ENCODE measurements around the gene ASTL.
"Not testable (repeated sequence)": the region's sequence is repeated elsewhere in the genome, so short reads cannot be mapped to it uniquely, and the experiment has no call there.

Gene ASTL

DNA sequence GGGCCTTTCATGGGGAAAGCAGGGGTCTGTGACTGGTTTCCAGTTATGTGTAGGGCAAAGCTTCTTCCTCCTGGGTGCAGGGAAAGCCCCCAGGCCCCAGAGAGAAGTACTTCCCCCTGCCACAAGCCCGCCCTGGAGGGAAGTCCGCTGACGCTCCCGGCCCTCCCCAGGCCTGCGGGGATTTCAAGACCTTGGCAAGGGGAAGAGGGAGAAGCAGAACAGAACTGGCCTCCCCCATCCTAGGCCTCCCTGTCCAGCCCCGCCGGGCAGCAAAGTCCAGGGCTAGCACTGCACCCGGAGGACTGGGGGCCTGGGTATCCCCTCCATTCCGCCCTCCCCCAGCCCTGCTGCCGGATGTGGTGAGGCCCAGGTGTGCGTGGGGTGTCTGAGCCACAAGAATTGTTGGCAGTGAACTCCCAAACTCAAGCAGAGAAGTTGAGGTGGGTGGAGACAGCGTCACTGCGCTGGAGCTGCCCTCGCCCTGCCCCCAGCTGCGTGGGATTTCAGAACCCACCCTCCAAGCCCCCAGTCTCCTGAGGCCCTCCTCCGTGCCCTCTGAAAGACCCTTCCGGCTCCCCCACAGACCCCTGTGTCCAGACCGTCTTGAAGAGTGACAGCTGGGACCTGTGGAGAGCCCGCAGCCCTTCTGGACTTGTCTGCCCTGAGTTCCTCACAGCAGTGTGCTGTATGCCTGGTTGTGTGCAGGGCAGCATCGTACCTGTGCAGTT lies 8.0 kb upstream of the ASTL start:
- DNase-seq (ENCODE audit: low read depth in 2 of 2), result peak; percentile 81 to 83

DNA sequence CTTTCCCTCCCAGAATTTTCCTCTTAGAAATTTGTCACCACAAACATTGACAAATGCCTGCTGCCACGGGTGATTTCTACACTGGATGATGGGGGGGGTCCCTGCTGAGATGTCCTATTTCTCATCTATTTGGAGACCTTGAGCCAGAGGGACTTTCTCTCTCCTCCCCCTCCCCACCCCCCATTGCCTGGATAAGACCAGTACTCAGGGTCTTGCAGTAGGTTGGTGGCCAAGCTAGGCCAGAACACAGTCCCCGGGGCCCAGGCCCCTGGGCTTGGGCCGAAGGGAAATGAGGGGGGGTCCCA lies 7.5 kb upstream of the ASTL start:
- DNase-seq (ENCODE audit: low read depth in 2 of 2), result no peak

DNA sequence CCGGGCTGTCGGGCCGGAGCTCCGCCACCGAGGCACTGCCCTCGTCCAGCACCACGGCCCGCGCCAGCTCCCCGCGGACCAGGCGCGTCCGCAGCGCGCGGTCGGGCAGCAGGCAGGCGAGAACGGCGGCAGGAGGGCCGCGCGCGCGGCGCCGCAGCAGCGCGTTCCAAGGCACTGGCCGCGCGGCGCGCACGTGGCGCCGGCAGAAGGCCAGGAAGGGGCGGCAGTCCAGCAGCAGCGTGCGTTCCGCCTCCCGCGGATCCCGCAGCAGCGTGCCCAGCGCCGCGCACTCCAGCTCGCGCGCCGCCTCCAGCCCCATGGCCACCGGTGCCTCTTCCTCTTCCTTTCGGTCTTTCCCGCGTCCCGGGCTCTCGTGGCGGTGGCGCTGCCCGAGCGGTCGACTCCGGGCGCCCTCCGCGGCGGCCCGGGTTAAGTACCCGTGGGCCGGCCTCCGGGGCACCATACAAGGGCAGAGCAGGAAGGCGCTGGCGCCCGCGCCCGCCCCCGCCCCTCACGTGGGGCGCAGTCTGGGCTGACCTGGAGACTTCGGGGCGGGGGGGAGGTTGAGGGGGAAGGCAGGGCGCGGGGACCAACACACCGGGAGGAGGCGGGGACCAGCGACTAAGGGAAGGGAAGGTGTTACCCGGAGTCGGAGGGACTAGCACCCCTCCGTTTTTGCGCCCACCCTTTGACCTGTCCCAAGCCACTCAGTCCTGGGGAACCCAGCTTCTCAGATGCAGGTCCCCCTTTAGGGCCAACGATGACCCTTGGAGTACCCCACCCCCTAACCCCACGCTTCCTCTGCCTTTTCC lies 6.9 kb upstream of the ASTL start, which contains the start of gene DUSP2:
DUSP2 (minus strand) TSS at position 405 of the 812 bp plus-strand sequence; CDS start at position 319, 86 bp downstream.
- DNase-seq (ENCODE audit: low read depth in 2 of 2), result peak; percentile 93

DNA sequence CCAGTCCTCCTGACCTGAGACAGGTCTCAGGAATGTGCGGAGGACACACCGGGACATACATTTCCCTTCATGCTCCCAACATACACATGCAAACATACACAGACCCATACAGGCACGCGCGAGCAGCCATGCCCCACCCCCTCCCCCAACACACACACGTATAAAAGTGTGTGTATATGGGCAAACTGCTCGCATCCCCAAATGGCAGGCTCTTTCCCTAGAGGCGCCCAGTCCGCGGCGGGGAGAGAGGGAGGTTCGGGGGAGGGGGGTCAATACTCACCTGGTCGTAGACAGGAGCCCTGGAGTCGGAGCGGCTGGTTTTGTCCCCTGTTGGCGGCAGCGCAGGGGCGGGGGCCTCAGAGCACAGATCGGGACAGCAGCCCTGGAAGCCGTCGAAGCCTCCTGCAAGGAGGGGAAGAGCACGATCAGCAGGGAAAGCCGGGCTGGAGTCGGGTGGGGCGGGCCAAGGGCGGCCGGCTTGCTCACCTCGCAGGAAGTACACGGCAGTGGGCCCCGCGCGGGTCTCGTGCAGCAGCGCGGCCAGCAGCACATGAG lies 6.3 kb upstream of the ASTL start:
- peak in 1 of 2 donors; percentile 60 for DNase-seq (ENCODE audit: low read depth in 2 of 2)

DNA sequence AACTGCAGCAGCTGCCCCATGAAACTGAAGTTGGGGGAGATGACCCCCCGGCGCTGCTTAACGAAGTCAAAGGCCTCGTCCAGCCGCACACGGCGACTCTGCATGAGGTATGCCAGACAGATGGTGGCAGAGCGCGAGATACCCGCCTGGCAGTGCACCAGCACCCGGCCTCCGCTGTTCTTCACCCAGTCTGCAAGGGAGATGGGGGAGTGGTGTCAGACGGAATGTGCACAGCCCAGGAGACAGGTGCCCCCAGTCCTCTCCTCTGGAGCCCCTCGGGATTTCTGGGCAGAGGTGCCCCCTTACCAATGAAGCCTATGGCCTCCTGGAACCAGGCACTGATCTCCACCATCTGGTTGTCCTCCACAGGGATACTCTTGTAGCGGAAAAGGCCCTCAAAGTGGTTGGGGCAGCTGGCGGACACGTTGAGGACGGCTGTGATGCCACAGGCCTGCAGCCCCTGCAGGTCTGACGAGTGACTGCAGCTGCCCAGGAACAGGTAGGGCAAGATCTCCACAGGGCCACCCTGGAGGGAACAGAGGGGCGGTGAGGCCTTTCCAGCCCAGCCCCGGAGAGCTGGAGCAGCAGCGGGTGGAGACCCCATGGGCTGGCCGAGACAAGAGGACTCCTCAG lies 5.7 kb upstream of the ASTL start:
- no peak for DNase-seq (ENCODE audit: low read depth in 2 of 2)

DNA sequence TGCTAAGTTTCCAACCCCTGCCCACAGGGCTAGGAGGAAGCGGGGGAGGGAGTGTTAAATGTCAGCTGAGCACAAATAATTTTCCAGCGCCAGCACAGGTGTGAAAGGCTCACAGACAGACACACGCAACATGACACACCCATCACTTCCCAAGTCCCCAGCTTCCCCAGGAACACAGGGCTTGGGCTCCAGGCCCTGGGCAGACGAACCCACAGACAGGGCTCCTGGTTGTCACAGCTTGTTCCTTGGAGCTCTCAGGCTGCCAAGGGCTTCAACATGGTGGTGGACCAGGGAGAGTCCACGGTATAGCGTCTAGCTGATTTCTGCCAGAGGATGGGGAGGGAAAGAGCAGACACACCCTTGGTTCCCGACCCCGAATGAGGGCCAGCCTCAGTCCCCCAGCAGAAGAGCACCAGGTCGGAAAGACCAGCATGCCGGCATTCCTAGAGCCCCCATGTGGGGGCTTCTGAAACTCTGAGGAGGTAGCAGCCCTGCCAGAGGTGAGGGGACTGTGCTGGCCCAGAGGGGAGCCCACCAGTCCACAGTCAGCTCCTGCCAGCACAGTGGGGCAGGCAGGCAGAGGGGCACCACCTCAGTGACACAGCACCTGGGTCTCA lies 5.0 kb upstream of the ASTL start:
- no peak for DNase-seq (ENCODE audit: low read depth in 2 of 2)

DNA sequence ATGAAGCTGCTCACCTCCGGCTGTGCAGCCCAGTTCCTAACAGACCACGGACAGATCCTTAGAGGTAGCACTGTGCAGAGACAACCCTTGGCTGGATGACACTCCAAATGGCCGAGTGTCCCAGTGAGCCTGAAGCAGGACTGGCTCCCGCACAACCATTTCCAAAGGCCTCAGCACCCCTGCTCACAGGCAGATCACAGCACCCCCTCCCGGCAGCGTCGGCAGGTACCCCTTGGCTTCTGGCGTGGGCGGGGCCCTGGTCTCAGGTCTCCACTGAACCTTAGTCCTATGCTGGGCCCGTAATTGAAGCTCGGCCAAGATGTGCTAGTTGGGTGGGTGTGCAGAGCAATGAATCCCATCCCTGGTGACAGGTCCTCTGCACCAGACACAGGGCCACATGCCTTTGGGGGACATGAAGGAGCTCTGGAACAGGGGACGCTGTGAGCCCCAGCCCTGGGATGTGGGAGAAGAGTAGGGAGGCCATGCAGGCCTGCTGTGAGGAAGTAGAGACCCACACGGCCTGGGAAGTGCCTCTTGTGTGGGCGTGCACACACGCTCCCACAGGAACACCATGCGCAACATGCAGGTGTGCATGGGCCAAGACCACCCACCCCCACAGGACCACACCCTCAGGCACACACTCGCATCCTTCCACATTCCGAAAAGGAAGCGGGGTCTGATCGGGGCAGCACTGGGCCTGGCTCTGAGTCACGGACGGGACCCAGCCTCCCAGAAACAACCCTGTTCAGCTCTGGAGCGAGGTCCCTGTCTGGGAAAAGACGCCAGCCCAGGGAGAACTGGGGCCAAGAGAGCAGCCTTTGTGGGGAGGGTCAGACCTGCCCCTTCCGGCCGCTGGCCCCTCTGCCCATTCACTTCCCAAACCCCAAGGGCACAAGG lies 4.2 kb upstream of the ASTL start:
- DNase-seq (ENCODE audit: low read depth in 2 of 2), result peak; percentile 73 to 79

DNA sequence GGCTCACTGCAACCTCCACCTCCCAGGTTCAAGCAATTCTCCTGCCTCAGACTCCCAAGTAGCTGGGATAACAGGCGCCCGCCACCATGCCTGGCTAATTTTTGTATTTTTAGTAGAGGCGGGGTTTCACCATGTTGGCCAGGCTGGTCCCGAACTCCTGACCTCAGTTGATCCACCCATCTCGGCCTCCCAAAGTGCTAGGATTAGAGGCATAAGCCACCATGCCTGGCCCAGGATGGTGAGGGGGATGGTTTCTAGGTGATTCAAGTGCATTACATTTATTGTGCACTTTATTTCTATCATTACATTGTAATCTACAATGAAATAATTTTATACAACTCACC lies 3.3 kb upstream of the ASTL start:
- not testable (repeated sequence) for DNase-seq (ENCODE audit: low read depth in 2 of 2)

DNA sequence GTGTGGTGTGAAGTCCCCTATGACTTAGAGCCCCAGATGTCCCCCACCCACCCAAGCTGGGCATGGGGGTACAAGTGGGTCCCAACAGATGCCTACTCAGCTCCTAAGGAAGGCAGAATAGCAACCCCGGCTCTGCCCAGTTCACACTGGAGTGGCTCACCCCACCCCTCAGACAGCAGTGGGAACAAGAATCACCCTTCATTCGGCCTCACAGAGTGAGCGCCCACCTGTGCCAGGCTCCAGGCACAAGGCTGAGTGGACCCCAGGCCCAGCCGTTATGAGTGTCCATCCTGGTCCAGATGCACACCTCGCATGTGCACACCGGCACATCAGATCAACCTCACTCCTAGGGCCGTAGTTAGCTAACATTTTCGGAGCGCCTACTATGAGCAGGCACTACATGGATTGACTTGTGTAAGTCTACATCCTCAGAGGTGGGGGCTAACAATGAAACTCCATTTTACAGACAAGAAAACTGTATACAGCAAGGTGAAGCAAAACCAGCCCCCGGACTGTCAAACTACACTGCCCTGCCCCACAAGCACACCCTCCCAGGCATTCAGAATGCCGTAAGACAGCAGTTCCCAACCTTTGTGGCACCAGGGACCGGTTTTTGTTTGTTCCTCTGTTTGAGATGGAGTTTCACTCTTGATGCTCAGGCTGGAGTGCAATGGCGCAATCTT lies 2.8 kb upstream of the ASTL start:
- no peak for DNase-seq (ENCODE audit: low read depth in 2 of 2)

DNA sequence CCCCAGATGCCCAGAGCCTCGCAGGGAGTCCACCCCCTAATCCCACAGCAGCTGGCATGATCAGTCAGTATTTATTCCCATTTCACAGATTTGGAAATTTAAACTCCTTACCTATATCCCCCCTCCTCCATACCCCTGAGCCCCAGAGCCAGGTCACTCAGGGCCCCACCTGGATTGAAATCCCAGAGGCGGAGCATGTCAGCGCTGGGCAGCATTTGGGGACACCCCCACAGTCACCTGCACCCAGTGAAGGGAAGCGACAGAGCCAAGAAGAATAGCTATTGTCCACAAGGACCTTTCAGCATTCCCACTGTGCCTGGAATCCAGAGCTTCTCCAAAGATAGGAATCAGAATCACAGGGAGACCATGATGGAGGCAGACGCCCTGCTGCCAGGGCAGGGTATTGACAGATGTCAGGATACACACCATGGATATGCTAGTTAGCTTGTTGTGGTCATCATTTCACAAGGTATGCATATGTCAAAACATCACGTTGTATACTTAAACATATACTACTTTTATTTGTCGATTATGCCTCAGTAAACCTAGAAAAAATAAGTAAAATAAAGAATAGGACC lies 968 bp upstream of the ASTL start:
- no peak for DNase-seq (ENCODE audit: low read depth in 2 of 2)

DNA sequence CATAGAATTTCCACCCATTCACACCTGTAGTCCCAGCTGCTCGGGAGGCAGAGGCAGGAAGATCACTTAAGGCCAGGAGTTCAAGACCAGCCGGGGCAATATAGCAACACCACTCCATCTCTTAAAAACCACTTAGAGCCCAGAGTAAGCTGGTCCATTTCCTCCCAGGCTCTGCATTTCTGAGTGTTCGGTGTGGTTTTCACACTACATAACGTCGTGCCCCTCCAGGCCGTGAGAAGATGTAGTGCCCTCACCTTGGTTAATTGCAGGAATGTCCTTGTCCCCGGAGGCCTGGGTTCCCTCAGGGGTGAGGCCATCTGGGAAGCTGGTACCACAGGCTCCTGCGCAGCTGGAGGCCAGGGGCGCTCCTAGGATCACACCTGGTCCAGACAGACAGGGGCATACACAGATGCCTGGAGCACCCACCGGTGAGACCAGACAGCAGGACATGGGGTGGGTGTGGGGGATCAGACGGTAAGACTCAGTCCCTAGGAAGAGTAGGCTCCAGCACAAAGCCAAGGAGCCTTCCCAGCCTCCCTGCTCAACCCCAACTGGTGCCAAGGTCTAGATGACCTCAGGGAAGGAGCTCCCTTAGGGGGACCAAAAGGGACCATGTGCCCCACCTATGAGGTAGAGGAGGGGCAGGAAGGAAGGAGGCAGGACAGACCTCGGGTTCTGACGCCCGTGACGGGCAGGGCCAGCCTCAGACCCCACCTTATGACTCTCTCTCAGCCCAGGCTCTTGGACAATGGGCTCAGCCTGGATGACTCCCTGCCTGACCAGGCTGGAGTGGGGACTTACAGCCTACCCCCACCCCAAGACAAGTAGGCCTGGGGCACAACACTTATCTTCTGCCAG lies 752 bp downstream of the ASTL start:
- DNase-seq (ENCODE audit: low read depth in 2 of 2), result no peak

DNA sequence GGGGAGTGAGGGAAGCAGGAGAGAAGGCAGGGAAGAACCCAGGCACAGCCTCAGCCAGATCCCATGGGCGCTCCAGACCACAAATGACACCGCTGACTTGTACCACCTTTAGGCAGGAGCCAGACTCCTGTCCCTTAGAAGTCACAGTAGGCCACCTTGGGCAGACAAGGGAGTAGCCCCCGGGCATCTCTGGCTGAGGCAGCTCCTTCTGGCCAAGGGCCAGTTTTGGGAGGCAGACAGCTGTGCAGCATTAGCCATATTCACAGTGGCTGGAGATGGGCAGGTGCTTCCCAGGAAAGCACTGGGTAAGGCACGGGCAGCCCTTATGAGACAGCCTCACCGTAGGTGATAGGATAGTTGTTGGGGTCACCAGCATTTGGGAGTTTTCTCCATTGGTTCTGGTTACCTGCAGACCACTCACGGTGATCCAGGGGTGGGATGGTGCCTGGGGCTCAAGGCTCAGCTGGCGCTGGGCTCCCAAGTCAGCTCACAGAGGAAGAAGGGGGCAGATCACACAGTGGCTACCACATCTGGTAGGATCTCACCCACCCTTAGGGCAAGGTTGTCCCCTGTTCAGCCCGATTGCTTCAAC lies 2.1 kb downstream of the ASTL start:
- DNase-seq (ENCODE audit: low read depth in 2 of 2), result no peak

DNA sequence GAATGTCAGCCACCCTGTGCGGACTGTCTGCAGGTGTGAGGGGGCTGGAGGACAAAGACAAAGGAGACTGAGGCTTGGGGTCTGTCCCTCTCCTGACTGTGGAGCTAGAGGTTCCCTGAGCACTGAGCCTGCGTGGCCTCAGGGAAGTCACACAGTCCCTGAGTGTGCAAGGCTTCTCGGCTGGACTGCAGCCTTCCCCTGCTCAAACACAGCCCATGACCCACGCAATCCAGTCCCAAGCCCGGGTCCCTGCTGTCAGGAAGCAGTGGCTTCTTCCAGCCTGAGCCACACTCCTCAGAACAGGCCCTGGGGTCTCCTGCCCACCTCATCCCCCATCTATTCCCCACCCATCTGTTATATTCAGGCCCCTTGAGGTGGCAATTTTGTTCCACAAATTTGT lies 2.7 kb downstream of the ASTL start:
- no peak for DNase-seq (ENCODE audit: low read depth in 2 of 2)

DNA sequence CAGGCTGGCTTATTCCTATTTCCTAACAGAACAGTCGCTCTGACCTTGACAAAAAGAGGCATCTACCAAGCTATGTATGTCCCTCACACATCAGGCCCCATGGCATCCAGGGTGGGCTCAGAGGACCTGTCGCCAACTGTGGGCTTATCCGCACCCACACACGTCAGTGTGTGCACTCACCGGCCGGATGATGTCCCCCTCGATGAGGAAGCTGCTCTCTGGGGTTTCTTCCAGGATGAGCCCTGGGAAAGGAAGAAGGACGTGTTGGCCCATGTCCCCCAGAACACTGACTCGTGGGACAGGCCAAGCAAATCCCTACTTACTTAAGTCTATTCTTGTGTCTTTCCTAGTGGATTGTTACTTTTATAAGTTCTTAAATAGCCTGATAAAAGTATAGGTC lies 3.1 kb downstream of the ASTL start:
- DNase-seq (ENCODE audit: low read depth in 2 of 2), result no peak

DNA sequence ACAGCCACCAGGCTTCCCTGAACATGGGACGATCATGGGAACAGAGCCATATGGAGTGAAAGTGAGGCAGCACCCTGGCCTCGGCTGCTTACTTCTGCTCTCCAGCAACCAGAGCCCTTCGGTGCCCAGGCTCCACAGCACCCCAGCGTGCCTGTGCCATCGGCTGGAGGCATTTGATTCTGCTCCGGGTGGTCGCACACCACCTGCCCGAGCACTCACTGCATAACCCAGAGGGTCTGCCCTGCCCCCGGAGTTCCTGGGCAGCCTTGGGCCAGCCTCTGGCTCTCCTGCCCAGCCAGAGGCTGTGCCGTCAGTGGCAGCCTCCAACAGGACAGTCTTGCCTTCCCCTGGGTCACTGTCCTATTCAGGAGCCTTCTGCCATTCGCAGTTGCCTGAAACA lies 3.9 kb downstream of the ASTL start:
- DNase-seq (ENCODE audit: low read depth in 2 of 2), result no peak

DNA sequence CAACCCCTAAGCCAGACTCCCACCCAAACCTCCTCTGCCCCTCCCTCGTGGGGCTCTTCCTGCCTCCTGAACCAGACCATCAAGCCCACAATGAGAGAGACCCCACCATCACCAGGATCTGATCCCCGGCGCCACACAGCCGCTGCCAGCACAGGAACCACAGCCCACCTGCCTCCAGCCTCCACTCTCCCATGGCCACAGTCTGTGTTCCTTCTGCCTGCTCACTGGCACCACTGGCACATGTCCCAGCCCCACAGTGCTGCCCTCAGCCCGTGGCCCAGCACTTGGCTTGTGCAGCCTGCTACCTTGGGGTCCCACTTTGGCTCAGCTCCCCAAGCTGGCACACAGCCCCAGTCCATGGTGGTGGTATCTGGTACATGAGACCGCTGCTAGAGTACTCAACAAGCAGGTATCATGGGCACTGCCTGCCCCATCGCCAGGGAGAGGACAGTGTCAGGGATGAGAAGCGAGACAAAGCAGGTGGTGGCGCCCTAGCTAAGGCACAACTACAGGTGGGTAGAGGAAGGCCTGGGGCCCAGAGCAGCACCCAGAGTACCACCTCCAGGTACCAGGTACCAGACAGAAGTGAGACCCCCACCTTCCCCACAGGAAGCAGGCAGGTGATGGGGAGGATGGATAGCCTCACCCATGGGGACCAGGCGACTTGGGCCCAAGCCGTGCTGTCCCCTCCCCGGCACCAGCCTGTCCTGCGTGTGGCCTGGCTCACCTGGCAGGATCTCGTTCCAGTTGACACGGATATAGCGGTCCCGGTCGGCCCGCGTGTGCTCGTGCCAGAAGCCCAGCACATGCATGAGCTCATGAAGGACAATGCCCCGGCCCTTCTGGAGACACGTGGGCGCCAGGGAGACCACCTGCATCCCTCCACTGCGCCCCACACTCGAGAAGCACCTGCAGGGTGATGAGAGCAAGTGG lies 6.2 kb downstream of the ASTL start:
- no peak for DNase-seq (ENCODE audit: low read depth in 2 of 2)

DNA sequence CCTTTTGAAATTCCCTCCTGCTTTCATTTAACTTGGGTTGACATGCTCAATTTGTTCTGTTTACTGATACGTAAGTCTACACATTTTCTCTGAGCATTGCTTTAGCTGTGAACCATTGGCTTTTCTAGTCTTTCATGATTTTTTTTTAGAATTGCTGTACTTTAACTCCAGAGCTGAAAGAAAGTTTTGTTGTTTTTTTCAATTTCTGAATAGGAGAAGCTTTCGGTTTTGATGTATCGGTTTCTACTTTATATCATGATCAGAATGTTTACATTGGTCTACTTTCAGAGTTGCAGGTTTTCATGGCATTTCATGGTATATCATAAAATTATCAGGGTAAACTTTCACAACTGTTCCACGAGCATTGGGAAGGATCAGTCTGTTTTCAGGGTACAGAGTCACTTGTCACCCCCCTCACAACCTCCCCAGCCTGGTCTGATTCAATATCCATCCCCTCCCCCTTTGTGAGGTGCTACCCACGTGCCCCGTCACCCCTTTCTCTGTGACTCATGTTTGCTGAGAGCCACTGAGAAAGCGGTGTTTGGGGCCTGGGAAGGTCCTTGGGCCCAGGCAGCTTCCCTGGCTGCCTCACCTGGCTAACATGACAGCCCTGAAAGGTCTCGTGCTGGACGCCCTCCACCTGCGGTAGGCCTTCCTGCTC lies 7.0 kb downstream of the ASTL start:
- no peak for DNase-seq (ENCODE audit: low read depth in 2 of 2)
